Mammary epithelial cell (primary cell): Measurements from ENCODE around the gene MGAT4D.

Experiments
- CTCF ChIP-seq, 2 donors: IDR thresholded peaks in 1 of 2; conservative IDR thresholded peaks in 1 of 2; 2 replicates each; pipeline ENCODE4 v1.5.1; 2011 to 2012; ENCODE audit warnings: inconsistent platforms in 2 of 2, low read length in 2 of 2, mild to moderate bottlenecking in 2 of 2, control low read depth in 1 of 2, low read depth in 1 of 2; ENCODE audit not compliant: insufficient read depth in 1 of 2; ENCODE audit errors: extremely low read depth in 1 of 2
- EZH2 ChIP-seq: IDR thresholded peaks from 2 replicates; pipeline ENCODE4 v1.6.1; 2012; ENCODE audit warnings: low read length, inconsistent platforms, borderline replicate concordance

GRCh38 chr4:140448830-140449229 lies 49.3 kb downstream of the MGAT4D start:
- no peak for TF ChIP-seq CTCF (conservative IDR thresholded peaks at IDR 0.05 in 1 of 2, IDR thresholded peaks at IDR 0.05 in 1 of 2; ENCODE audit: extremely low read depth in 1 of 2, insufficient read depth in 1 of 2, low read depth in 1 of 2, low read length in 2 of 2)
- TF ChIP-seq EZH2: no peak
